HG03135 (cell line): ENCODE results near the gene RIBC2.
"Not testable (repeated sequence)": the region's sequence is repeated elsewhere in the genome, so short reads cannot be mapped to it uniquely, and the experiment has no call there.

Experiments used
- ATAC-seq: cut with Tn5 transposase; IDR thresholded peaks from one replicate; pipeline ENCODE4 v1.9.1; 2021; ENCODE audit warnings: mild to moderate bottlenecking, moderate library complexity; ENCODE audit not compliant: unreplicated experiment

The RIBC2 gene

GRCh38 chr22:45424241-45424731 lies 10.8 kb downstream of the RIBC2 start:
- no peak for ATAC-seq

- no peak for ATAC-seq
These were observed 11.6 kb downstream of the RIBC2 start for GRCh38 chr22:45425101-45425500.

GRCh38 chr22:45425531-45426265 lies 12.2 kb downstream of the RIBC2 start:
- ATAC-seq, result no peak

GRCh38 chr22:45426387-45426786 lies 12.9 kb downstream of the RIBC2 start:
- no peak for ATAC-seq

- no peak for ATAC-seq
These were observed 13.6 kb downstream of the RIBC2 start for GRCh38 chr22:45427114-45427513.

GRCh38 chr22:45428391-45429385 lies 15.2 kb downstream of the RIBC2 start:
- no peak for ATAC-seq

GRCh38 chr22:45429424-45429823 lies 15.9 kb downstream of the RIBC2 start:
- ATAC-seq, result no peak

GRCh38 chr22:45429981-45430775 lies 16.7 kb downstream of the RIBC2 start:
- no peak for ATAC-seq

- ATAC-seq, result no peak
These were observed 17.4 kb downstream of the RIBC2 start for GRCh38 chr22:45430871-45431270.

GRCh38 chr22:45434981-45435380 lies 21.5 kb downstream of the RIBC2 start:
- ATAC-seq, result no peak

GRCh38 chr22:45435544-45436139 lies 22.1 kb downstream of the RIBC2 start:
- no peak for ATAC-seq

- not testable (repeated sequence) for ATAC-seq
These were observed 23.5 kb downstream of the RIBC2 start for GRCh38 chr22:45436871-45437517.

GRCh38 chr22:45438336-45438735 lies 24.8 kb downstream of the RIBC2 start:
- ATAC-seq, result no peak

- ATAC-seq, result not testable (repeated sequence)
These were observed 27.2 kb downstream of the RIBC2 start for GRCh38 chr22:45440688-45441087.

GRCh38 chr22:45441138-45441537 lies 27.6 kb downstream of the RIBC2 start:
- ATAC-seq, result no peak

GRCh38 chr22:45442116-45442515 lies 28.6 kb downstream of the RIBC2 start:
- ATAC-seq, result no peak

GRCh38 chr22:45444168-45444567 lies 30.7 kb downstream of the RIBC2 start:
- no peak for ATAC-seq

GRCh38 chr22:45445031-45445710 lies 31.7 kb downstream of the RIBC2 start:
- ATAC-seq, result no peak

- no peak for ATAC-seq
These were observed 32.7 kb downstream of the RIBC2 start for GRCh38 chr22:45446216-45446615.
